GM23338 (cell line): ENCODE measurements around the gene SCAMP5. TPM values are rescaled to one million over a fixed set of nuclear protein-coding genes. Genes with fewer than 3 reads are reported as not detected.

Experiments used
- ATAC-seq: fragments of 200-7000 bp; cut with Tn5 transposase; 3 replicates; pipeline ENCODE4 v1.9.1; 2020
- DNase-seq: peaks from one replicate; pipeline ENCODE4 v3.0.0-alpha.2; 2015; ENCODE audit warnings: low spot score
- H2AFZ ChIP-seq: fragments of 200-600 bp; sonication (generic); 2 replicates; pipeline ENCODE4 v1.8.0; 2016; ENCODE audit warnings: antibody characterized with exemption, mild to moderate bottlenecking, moderate library complexity
- H3F3A ChIP-seq: fragments of 200-600 bp; sonication (generic); replicated peaks from 2 replicates; pipeline ENCODE4 v1.8.0; 2017; ENCODE audit warnings: antibody characterized with exemption, mixed run types, low read depth
- H3K27ac ChIP-seq: fragments of 200-600 bp; sonication (generic); 2 replicates; pipeline ENCODE4 v1.6.1; 2016; ENCODE audit warnings: low read depth
- H3K27me3 ChIP-seq: fragments of 200-600 bp; sonication (generic); 2 replicates; pipeline ENCODE4 v1.8.0; 2016; ENCODE audit warnings: mild to moderate bottlenecking, mixed run types, moderate library complexity; ENCODE audit not compliant: insufficient read depth
- H3K36me3 ChIP-seq: fragments of 200-600 bp; sonication (generic); 2 replicates; pipeline ENCODE4 v1.8.0; 2016; ENCODE audit warnings: mild to moderate bottlenecking; ENCODE audit not compliant: insufficient read depth
- H3K4me1 ChIP-seq: fragments of 200-600 bp; sonication (generic); 2 replicates; pipeline ENCODE4 v1.8.0; 2016; ENCODE audit warnings: mild to moderate bottlenecking, moderate library complexity; ENCODE audit not compliant: insufficient read depth
- H3K4me2 ChIP-seq: fragments of 200-600 bp; sonication (generic); 2 replicates; pipeline ENCODE4 v1.7.1; 2017; ENCODE audit warnings: mixed run types
- H3K4me3 ChIP-seq: fragments of 200-600 bp; sonication (generic); 2 replicates; pipeline ENCODE4 v1.6.1; 2016; ENCODE audit warnings: mixed run types
- H3K79me2 ChIP-seq: fragments of 200-600 bp; sonication (generic); replicated peaks from 2 replicates; pipeline ENCODE4 v1.8.0; 2017; ENCODE audit warnings: mild to moderate bottlenecking; ENCODE audit not compliant: insufficient read depth
- H3K9me2 ChIP-seq: fragments of 200-600 bp; sonication (generic); 2 replicates; pipeline ENCODE4 v1.8.0; 2017; ENCODE audit not compliant: insufficient read depth
- H4K20me1 ChIP-seq: fragments of 200-600 bp; sonication (generic); replicated peaks from 2 replicates; pipeline ENCODE4 v1.8.0; 2017; ENCODE audit warnings: mild to moderate bottlenecking; ENCODE audit not compliant: insufficient read depth
- H3K27ac Mint-ChIP-seq: 2 replicates; pipeline ENCODE4 v1.8.0; 2020; ENCODE audit warnings: inconsistent platforms, mild to moderate bottlenecking, moderate library complexity, mixed read lengths
- H3K27me3 Mint-ChIP-seq: 3 replicates; pipeline ENCODE4 v1.8.0; 2022; ENCODE audit warnings: low read depth, mild to moderate bottlenecking, moderate library complexity, mixed read lengths, inconsistent platforms; ENCODE audit not compliant: insufficient read depth, poor library complexity
- H3K36me3 Mint-ChIP-seq: 3 replicates; pipeline ENCODE4 v1.8.0; 2021; ENCODE audit warnings: low read depth, mild to moderate bottlenecking, inconsistent platforms, moderate library complexity, mixed read lengths
- H3K4me1 Mint-ChIP-seq: 3 replicates; pipeline ENCODE4 v1.8.0; 2020; ENCODE audit warnings: mild to moderate bottlenecking, inconsistent platforms, mixed read lengths
- H3K4me3 Mint-ChIP-seq: 3 replicates; pipeline ENCODE4 v1.8.0; 2021; ENCODE audit warnings: moderate library complexity, mild to moderate bottlenecking, inconsistent platforms, mixed read lengths
- H3K9me3 Mint-ChIP-seq: 3 replicates; pipeline ENCODE4 v1.8.0; 2020; ENCODE audit warnings: moderate library complexity, mild to moderate bottlenecking, inconsistent platforms, mixed read lengths
- CREB1 ChIP-seq: fragments of 250-450 bp; sonication (Bioruptor Pico); IDR thresholded peaks from 2 replicates; pipeline ENCODE4 v1.5.0; 2020; ENCODE audit warnings: low read depth, mild to moderate bottlenecking, moderate library complexity
- CTCF ChIP-seq, 2 experiments: fragments of 200-600 bp in 1 of 2; sonication (generic) in 1 of 2; conservative IDR thresholded peaks; 2 replicates each; pipeline versions ENCODE4 v1.5.1 to v1.6.1; 2016 to 2017; ENCODE audit warnings: antibody characterized with exemption in 2 of 2, low read depth in 2 of 2, mild to moderate bottlenecking in 2 of 2, moderate library complexity in 1 of 2
- ETS1 ChIP-seq: IDR thresholded peaks from 2 replicates; pipeline ENCODE4 v1.6.1; 2016; ENCODE audit warnings: antibody characterized with exemption
- EZH2 ChIP-seq: fragments of 200-600 bp; sonication (generic); IDR thresholded peaks from one replicate; pipeline ENCODE4 v1.8.0; 2017; ENCODE audit warnings: antibody characterized with exemption, mild to moderate bottlenecking, low read depth; ENCODE audit not compliant: unreplicated experiment
- EZH2phosphoT487 ChIP-seq: fragments of 200-600 bp; sonication (generic); IDR thresholded peaks from one replicate; pipeline ENCODE4 v1.8.1; 2018; ENCODE audit warnings: antibody characterized with exemption; ENCODE audit not compliant: unreplicated experiment
- JUNB ChIP-seq: IDR thresholded peaks from one replicate; pipeline ENCODE4 v1.6.1; 2016; ENCODE audit warnings: antibody characterized with exemption; ENCODE audit not compliant: unreplicated experiment
- NANOG ChIP-seq: IDR thresholded peaks from 2 replicates; pipeline ENCODE4 v1.6.1; 2016; ENCODE audit warnings: antibody characterized with exemption, borderline replicate concordance
- POLR2AphosphoS5 ChIP-seq: IDR thresholded peaks from 2 replicates; pipeline ENCODE4 v1.6.1; 2016; ENCODE audit warnings: antibody characterized with exemption, low read depth
- STAT1 ChIP-seq: IDR thresholded peaks from one replicate; pipeline ENCODE4 v1.6.1; 2016; ENCODE audit warnings: antibody characterized with exemption; ENCODE audit not compliant: unreplicated experiment
- ZNF114 ChIP-seq: fragments of 250-450 bp; sonication (Bioruptor Pico); IDR thresholded peaks from 2 replicates; pipeline ENCODE4 v1.5.0; 2020; ENCODE audit warnings: mild to moderate bottlenecking, moderate library complexity
- ZNF331 ChIP-seq: fragments of 250-450 bp; sonication (Bioruptor Pico); IDR thresholded peaks from 2 replicates; pipeline ENCODE4 v1.5.0; 2020; ENCODE audit warnings: low read depth, mild to moderate bottlenecking, moderate library complexity
- polyA plus RNA-seq: library from polyadenylated mRNA; unstranded; fragments of >200 nt; fragmentation: Nextera tagmentation; extraction: Ambion mirVana; gene quantifications from 2 replicates; pipeline ENCODE4 v1.2.1, GENCODE V29; 2016
- total RNA-seq: library from RNA; depleted of rRNA; stranded (reverse); fragments of >200 nt; shearing (Covaris generic); gene quantifications from 2 replicates; pipeline ENCODE4 v1.2.3, GENCODE V29; 2014
- TF ChIP-seq, protein P1 (sequence below): IDR thresholded peaks from one replicate; pipeline ENCODE4 v1.6.1; 2018; ENCODE audit warnings: antibody characterized with exemption; ENCODE audit not compliant: unreplicated experiment
- TF ChIP-seq, protein P2 (sequence below): fragments of 250-450 bp; sonication (Bioruptor Pico); IDR thresholded peaks from 2 replicates; pipeline ENCODE4 v1.5.0; 2020; ENCODE audit warnings: mild to moderate bottlenecking, moderate library complexity

The SCAMP5 gene
- total and polyA plus RNA-seq, 2 experiments from 2014 or later: 12.8 to 43.3 TPM

GRCh38 chr15:75056036-75056435, 60.7 kb downstream of the SCAMP5 start:
- H2AFZ ChIP-seq: no peak overlapping the region

More at GRCh38 chr15:75056036-75056435, 60.7 kb downstream of the SCAMP5 start:
- H3F3A ChIP-seq: no peaks in the 10 kb centered on the region
- no peak for ATAC-seq
- no peaks in the 10 kb centered on the region for H3K36me3 ChIP-seq
- H3K4me3 ChIP-seq: no peak overlapping the region
- H3K36me3 Mint-ChIP-seq: no peaks in the 10 kb centered on the region
- H3K9me2 ChIP-seq: no peaks in the 10 kb centered on the region
- TF ChIP-seq, protein P1, sequence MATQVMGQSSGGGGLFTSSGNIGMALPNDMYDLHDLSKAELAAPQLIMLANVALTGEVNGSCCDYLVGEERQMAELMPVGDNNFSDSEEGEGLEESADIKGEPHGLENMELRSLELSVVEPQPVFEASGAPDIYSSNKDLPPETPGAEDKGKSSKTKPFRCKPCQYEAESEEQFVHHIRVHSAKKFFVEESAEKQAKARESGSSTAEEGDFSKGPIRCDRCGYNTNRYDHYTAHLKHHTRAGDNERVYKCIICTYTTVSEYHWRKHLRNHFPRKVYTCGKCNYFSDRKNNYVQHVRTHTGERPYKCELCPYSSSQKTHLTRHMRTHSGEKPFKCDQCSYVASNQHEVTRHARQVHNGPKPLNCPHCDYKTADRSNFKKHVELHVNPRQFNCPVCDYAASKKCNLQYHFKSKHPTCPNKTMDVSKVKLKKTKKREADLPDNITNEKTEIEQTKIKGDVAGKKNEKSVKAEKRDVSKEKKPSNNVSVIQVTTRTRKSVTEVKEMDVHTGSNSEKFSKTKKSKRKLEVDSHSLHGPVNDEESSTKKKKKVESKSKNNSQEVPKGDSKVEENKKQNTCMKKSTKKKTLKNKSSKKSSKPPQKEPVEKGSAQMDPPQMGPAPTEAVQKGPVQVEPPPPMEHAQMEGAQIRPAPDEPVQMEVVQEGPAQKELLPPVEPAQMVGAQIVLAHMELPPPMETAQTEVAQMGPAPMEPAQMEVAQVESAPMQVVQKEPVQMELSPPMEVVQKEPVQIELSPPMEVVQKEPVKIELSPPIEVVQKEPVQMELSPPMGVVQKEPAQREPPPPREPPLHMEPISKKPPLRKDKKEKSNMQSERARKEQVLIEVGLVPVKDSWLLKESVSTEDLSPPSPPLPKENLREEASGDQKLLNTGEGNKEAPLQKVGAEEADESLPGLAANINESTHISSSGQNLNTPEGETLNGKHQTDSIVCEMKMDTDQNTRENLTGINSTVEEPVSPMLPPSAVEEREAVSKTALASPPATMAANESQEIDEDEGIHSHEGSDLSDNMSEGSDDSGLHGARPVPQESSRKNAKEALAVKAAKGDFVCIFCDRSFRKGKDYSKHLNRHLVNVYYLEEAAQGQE: no peak
- TF ChIP-seq, protein P2, sequence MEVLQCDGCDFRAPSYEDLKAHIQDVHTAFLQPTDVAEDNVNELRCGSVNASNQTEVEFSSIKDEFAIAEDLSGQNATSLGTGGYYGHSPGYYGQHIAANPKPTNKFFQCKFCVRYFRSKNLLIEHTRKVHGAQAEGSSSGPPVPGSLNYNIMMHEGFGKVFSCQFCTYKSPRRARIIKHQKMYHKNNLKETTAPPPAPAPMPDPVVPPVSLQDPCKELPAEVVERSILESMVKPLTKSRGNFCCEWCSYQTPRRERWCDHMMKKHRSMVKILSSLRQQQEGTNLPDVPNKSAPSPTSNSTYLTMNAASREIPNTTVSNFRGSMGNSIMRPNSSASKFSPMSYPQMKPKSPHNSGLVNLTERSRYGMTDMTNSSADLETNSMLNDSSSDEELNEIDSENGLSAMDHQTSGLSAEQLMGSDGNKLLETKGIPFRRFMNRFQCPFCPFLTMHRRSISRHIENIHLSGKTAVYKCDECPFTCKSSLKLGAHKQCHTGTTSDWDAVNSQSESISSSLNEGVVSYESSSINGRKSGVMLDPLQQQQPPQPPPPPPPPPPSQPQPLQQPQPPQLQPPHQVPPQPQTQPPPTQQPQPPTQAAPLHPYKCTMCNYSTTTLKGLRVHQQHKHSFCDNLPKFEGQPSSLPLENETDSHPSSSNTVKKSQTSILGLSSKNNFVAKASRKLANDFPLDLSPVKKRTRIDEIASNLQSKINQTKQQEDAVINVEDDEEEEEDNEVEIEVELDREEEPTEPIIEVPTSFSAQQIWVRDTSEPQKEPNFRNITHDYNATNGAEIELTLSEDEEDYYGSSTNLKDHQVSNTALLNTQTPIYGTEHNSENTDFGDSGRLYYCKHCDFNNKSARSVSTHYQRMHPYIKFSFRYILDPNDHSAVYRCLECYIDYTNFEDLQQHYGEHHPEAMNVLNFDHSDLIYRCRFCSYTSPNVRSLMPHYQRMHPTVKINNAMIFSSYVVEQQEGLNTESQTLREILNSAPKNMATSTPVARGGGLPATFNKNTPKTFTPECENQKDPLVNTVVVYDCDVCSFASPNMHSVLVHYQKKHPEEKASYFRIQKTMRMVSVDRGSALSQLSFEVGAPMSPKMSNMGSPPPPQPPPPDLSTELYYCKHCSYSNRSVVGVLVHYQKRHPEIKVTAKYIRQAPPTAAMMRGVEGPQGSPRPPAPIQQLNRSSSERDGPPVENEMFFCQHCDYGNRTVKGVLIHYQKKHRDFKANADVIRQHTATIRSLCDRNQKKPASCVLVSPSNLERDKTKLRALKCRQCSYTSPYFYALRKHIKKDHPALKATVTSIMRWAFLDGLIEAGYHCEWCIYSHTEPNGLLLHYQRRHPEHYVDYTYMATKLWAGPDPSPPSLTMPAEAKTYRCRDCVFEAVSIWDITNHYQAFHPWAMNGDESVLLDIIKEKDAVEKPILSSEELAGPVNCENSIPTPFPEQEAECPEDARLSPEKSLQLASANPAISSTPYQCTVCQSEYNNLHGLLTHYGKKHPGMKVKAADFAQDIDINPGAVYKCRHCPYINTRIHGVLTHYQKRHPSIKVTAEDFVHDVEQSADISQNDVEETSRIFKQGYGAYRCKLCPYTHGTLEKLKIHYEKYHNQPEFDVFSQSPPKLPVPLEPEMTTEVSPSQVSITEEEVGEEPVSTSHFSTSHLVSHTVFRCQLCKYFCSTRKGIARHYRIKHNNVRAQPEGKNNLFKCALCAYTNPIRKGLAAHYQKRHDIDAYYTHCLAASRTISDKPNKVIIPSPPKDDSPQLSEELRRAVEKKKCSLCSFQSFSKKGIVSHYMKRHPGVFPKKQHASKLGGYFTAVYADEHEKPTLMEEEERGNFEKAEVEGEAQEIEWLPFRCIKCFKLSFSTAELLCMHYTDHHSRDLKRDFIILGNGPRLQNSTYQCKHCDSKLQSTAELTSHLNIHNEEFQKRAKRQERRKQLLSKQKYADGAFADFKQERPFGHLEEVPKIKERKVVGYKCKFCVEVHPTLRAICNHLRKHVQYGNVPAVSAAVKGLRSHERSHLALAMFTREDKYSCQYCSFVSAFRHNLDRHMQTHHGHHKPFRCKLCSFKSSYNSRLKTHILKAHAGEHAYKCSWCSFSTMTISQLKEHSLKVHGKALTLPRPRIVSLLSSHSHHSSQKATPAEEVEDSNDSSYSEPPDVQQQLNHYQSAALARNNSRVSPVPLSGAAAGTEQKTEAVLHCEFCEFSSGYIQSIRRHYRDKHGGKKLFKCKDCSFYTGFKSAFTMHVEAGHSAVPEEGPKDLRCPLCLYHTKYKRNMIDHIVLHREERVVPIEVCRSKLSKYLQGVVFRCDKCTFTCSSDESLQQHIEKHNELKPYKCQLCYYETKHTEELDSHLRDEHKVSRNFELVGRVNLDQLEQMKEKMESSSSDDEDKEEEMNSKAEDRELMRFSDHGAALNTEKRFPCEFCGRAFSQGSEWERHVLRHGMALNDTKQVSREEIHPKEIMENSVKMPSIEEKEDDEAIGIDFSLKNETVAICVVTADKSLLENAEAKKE (CRISPR knock-in tag): no peak
- TF ChIP-seq ZNF114 (CRISPR knock-in tag) (no peak), CREB1 (CRISPR knock-in tag) (no peak), ETS1 (no peak), EZH2 (no peak), POLR2AphosphoS5 (no peak), JUNB (no peak), ZNF331 (CRISPR knock-in tag) (no peak), NANOG (no peak), STAT1 (no peak), EZH2phosphoT487 (no peak), CTCF (conservative IDR thresholded peaks at IDR 0.05; ENCODE audit: low read depth in 2 of 2) (no peak)
- H3K27me3 Mint-ChIP-seq: peaks cover 6% of the 10 kb centered on the region
- no peaks in the 10 kb centered on the region for H3K9me3 Mint-ChIP-seq
- no peak overlapping the region for H3K4me3 Mint-ChIP-seq
- H3K4me1 ChIP-seq: no peaks in the 10 kb centered on the region
- no peaks in the 10 kb centered on the region for H3K79me2 ChIP-seq
- H3K27me3 ChIP-seq: no peaks in the 10 kb centered on the region
- DNase-seq: no peak
- H3K27ac Mint-ChIP-seq: no peak overlapping the region
- no peak overlapping the region for H3K4me2 ChIP-seq
- H4K20me1 ChIP-seq: no peaks in the 10 kb centered on the region; the same call in 1 of the 2 replicates
- no peak overlapping the region for H3K27ac ChIP-seq
- no peaks in the 10 kb centered on the region for H3K4me1 Mint-ChIP-seq
